Raji (cell line): ENCODE results near the gene DHRS3.

Experiments used
- POLR2A ChIP-seq: IDR thresholded peaks from 2 replicates; pipeline ENCODE4 v1.6.1; 2011; ENCODE audit warnings: low read depth, low read length, control low read depth; ENCODE audit not compliant: insufficient read depth

Gene DHRS3

DNA sequence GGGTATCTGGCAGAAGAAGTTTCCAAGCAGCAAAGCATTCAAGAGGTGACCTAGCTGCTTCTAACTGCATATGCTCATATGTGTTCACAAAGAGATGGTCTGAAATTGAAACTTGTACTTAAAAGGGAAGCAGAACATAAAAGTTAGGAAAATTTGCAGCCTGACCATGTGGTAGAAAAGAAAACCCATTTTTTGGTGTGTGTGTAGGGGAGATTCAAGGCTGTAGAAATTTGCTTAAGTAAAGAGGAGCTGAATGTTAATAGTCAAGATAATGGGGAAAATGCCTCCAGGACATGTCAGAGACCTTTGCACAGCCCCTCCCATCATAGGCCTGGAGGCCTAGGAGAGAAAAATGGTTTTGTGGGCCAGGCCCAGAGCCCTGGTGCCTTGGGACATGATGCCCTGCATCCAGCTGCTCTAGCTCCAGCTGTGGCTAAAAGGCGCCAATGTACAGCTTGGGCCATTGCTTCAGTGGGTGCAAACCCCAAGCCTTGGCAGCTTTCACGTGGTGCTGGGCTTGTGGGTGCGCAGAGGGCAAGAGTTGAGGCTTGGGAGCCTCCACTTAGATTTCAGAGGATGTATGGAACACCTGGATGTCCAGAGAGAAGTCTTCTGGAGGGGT lies 54.9 kb downstream of the DHRS3 start:
- no peak for TF ChIP-seq POLR2A

DNA sequence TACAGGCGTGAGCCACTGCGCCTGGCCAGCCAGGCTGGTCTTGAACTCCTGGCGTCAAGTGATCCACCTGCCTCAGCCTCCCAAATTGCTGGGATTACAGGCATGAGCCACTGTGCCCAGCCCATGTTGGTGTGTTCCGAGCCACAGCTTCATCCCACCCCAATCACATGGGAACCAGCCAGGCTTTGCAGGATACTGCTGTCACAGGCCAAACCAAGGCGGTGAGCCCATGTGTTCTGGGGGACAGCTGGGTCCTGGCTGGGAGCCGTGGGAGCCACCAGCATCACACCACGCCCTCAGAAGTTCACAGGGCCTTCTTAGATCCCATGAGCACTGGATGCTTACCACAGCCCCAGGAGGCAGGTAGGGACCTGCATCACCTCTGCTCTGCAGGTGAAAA lies 56.9 kb downstream of the DHRS3 start:
- TF ChIP-seq POLR2A, result no peak

DNA sequence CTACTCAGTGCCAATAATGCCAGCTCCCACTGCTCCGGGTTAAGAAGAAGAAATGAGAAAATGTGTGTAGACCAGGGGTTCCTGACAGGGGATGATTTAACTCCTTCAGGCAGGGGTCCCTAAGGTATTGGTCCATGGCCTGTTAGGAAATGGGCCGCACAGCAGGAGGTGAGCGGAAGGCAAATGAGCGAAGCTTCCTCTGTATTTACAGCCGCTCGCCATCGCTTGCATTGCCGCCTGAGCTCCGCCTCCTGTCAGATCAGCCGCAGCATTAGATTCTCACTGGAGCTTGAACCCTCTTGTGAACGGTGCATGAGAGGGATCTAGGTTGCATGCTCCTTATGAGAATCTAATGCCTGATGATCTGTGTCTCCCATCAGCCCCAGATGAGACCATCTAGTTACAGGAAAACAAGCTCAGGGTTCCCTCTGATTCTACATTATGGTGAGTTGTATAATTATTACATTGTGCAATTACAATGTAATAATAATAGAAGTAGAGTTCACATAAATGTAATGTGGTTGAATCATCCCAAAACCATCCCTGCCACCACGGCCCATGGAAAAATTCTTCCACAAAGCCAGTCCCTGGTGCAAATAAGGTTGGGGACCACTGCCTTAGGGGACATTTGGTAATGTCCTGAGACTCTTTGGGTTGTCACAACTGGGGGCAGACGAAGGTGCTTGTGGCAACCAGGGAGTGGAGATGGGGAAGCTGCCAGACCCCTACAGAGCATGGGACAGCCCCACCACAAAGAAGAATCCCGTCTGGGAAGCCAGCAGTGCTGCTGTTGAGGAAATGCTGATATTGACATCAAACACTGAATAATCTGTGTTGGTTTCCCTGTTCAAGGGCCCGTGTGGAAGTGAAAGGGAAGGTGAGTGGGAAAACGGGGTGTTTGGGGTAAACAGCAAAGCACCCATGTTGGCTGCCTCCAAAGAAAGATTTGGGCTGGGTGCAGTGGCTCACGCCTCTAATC lies 60.8 kb downstream of the DHRS3 start:
- no peak for TF ChIP-seq POLR2A

DNA sequence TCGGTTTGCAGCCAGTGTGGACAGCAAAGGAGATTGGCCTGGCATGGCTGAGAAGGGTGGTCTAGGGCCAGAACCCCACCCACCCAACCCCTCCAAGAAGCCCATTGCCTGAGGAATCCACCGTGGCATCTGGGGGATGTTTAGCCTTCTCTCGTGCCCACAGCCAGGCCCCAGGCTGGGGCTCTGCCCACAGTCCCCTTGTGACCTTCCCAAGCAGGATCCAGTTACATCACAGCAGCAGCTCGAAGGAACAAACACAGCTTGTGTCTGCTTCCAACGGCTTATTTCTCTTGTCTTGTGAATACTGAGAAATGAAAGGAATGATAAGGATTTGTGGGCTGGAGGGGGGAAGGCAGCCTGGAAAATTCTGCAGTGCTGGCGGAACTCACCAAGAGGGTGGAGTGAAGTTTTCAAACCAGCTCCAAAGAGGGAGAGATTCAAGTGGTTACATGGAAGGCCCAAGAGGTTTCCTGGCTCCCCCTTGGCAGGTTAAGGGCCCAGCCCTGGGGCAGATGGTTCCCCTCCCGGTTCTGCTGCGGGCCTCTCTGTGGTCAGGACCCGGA lies 61.6 kb downstream of the DHRS3 start:
- TF ChIP-seq POLR2A, result no peak

DNA sequence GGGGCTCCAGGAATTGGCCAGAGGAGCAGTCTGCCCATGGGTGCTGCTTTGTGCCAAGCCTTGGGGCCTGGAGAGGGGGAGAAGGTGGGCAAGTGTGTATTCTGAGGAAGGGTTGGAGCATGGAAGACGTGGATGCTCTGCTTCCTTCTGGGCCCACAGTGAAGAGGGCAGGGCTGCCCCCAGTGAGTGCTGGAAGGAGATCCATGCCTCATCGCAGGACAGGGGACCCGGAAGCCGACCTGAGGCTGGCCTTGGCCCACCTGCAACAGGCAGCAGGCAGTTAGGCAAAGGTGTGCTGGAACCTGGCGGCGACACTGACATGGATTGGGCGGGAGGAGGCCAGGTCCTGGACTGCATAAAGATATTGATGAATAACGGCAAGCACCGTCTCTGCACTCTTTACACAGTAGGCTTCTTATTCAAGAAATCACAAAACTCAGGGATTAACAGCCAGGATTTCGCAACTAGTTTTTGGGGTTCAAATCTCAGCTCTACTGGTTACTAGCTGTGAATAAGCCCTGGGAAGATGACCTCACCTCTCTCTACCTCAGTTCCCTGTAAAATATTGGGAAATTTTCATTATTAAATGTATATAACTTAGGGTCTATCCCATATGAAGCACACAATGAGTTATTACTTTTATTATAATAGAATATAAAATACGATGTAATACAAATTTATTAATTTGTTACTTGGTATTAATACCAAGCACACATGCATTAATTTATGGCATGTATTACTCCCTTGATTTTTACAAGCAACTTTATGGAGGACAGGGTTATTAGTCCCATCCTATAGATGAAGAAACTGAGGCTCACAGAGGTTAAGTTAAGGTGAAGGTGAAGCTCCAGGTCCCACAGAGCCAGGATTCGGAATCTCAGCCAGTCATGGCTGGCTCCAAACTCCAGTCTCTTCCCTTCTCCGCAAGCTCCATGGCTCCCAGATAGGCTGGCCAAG lies 62.3 kb downstream of the DHRS3 start:
- TF ChIP-seq POLR2A, result no peak

DNA sequence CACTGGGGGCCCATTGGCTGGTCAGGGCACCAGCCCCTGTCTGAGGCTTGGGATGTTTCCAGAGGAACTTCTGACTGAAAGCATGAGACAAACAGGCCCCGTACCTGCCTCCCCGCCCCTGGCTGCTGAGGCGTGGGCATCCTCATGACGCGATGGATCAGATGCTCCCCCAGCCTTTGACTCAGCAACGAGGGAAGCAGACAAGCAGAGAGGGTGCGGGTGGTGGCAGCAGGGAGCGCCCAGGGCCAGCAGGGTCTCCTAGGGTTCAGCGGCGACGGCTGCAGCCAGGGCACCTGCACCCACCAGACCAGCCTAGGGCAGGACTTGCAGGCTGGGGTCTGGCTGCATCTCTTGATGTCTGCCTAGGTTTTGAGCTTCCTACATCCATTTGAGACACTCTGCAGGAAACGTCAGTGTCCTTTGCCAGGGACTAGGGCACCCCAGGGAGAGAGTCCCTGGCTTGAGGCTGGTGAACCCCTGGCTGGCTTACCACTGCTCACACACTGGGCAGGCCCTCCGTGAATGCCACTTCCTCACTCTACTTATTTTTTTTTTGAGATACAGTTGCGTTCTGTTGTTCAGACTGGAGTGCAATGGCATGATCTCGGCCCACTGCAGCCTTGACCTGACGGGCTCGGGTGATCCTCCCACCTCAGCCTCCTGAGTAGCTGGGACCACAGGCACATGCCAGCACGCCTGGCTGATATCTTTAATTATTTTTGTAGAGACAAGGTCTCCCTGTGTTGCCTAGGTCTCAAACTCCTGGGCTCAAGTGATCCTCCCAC lies 63.3 kb downstream of the DHRS3 start:
- no peak for TF ChIP-seq POLR2A

DNA sequence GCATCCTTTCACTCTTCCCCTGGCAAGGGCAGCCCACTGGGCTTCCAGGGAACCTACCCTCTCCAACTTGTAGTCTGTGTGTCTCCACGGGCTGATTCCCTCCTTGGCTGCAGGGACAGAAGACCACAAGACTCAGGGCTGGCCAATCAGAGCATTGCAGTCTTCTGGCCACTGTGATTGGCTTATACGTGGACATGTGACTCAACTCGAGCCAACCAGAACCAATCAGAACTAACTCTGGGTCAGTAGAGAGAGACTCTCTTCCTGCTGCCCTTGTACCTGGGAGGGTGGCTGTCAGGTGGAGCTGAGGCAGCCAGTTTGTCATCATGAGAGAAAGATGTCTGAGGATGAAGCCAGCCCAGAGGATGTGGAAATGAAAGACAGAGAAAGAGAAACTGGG lies 64.0 kb downstream of the DHRS3 start:
- TF ChIP-seq POLR2A, result no peak

DNA sequence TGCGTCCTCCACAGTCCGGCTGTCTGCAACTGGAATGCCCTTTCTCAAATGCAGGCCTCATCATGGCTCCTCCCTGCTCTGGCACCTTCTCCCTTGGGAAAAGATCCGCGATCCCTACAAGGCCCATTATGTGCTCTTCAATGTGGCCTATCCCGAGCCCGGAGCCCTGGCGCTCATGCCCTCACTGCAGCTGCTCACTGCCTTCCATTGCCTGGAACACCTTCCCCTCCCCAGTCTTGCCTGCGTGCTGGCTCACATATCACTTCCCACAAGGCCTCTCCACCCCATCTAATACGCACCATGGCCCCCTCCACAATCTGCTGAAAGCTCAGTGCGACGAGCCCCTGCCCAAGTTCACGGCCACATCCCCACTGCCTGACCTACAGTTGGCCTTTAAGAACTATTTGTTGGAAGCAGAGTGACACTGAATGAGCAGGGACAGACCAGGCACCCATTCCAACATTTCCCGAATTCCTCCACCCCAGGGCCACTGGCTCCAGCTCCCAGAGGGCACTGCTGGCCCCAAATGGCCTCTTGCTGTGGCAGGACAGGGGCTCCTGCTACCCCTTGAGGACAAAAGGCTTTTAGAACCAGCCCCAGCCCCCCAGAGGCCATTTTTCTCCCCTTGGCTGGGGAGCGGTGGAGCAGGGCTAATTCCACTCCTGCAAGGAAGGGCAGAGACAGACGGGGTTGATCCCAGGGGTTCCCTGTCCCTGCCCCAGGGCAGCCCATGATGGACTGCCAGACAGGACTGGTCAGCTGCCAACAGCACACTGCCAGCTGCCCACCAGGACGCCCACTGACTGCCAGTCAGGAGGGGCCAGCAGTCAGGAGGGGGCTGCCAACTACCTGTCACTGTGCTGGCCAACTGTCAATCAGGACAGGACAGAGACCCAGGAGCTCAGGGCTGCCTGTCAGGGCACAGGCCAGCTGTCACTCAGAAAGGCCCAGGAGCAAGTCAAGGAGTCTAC lies 64.8 kb downstream of the DHRS3 start:
- TF ChIP-seq POLR2A, result no peak

DNA sequence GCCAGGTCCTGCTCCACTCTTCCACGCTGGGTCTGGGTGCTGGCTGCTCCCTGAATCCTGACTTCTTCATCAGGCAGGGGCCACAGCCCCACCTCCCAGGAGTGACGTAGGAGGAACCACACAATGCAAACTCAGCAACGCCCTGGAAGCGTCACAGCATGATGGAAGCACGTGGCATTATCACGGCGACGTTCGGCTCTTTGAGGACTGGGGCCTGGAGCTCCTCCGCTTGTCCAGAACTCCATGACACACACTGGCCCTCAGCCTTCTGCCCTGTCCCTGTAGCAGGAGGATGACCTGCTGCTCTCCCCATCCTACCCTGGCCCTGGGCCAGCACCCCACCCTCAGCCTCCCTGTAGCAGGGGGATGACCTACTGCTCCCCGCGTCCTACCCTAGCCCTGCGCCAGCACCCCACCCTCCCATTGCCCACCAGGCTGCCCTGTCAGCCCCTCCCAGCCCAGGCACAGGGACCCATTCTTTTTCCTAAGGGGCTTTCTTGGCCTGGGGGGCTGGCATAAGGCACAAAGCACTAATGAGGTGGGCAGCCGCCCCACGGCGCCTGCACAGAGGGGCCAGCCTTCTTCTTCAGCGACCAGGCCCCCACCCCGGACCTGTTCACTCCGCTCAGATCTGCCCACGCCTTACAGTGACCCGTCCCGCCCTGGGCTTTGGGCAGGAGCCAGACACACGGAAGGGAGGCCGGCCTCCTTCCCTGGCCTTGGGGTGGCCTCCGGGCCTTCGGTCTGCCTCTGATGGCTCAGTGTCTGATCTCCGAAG lies 65.7 kb downstream of the DHRS3 start:
- no peak for TF ChIP-seq POLR2A

DNA sequence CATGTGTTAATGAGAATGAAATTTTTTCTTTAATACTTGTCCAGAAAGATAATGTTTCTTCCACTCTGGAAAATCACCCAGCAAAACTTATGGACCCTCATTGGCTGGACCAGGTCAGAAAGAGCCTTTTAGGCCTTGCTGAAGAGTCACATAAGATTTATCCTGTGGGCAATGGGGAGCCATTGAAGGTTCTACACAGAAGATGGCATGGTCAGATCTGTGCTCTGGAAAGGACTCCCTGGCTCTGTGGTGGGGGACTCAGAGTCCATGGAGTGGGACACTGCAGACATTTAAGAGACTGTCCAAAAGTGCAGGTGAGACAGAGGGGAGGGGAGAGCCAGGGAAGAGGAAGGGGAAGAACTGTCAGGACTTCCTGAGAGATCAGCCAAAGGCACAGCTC lies 66.4 kb downstream of the DHRS3 start:
- TF ChIP-seq POLR2A, result no peak

DNA sequence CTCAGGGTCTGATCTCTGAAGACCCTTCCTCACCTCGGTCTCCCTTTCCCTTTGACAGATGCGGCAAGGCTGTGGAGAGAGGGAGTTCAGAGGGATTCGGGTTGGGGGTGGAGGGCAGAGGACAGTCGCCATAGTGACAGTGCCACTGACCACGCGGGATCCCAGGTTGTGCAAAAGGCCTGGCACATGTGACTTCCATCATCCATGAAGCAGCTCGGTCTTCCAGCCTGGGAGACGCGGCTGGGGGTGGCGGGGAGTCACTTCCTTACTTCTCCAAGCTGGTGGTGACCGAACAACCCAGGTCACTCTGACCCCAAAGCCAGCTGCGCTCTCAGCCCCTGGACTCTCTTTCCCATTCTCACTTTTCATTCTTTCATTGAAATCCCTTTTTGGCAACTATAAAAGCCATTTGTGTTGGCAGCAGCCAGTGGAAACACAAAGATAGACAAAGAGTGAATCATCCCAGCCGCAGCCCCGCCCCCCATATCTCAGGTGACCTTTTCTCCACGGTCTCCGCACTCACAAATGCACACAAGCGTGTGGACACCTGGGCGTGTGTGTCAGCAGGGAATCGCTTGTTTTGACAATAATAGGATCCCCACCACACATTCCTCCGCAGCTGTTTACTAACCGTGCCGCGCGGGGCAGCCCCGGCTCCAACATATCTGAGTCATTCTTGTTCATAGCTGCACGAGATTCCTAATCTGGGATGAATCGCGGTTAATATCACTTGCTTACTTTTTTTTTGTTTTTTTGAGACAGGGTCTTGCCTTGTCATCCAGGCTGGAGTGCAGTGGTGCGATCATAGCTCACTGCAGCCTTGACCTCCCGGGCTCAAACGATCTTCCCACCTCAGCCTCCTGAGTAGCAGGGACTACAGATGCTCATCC lies 68.3 kb downstream of the DHRS3 start:
- TF ChIP-seq POLR2A, result no peak
